Head of caudate nucleus (tissue), 42 donors: ENCODE results near the gene SYTL5.

Source experiments
- DNase-seq, 42 donors: peaks; one replicate each; pipeline versions ENCODE4 v3.0.0 to v3.0.0-alpha.2; 2020 to 2021; ENCODE audit warnings: mixed read lengths in 7 of 42
- intact Hi-C: fragments of 100-400 bp; cut with DNase I; formaldehyde crosslinking; loops from one replicate; pipeline ENCODE4 v1.15.0; 2022

The SYTL5 gene

GRCh38 chrX:38082309-38082708 is 76.0 kb downstream of the SYTL5 start:
- no peak for DNase-seq
- intact Hi-C loops = no loop called here

GRCh38 chrX:38085813-38086212 is 79.5 kb downstream of the SYTL5 start:
- no peak for DNase-seq
- intact Hi-C loops = no loop called here

GRCh38 chrX:38086451-38087215 is 80.3 kb downstream of the SYTL5 start:
- intact Hi-C loops = no loop called here
- DNase-seq = no peak

- intact Hi-C loops = no loop called here
- no peak for DNase-seq
Measured at GRCh38 chrX:38087594-38087993, 81.2 kb downstream of the SYTL5 start.

- intact Hi-C loops = no loop called here
- DNase-seq = no peak
Measured at GRCh38 chrX:38089173-38089982, 83.0 kb downstream of the SYTL5 start.

- no peak for DNase-seq
- intact Hi-C loops = no loop called here
Measured at GRCh38 chrX:38095971-38096529, 89.7 kb downstream of the SYTL5 start.

- intact Hi-C loops = no loop called here
- DNase-seq = no peak
Measured at GRCh38 chrX:38099688-38100087, 93.3 kb downstream of the SYTL5 start.

- intact Hi-C loops = no loop called here
- no peak for DNase-seq
Measured at GRCh38 chrX:38102240-38102639, 95.9 kb downstream of the SYTL5 start.

- intact Hi-C loops = no loop called here
- DNase-seq = no peak
Measured at GRCh38 chrX:38102875-38103274, 96.5 kb downstream of the SYTL5 start.

- DNase-seq = no peak
- intact Hi-C loops = no loop called here
Measured at GRCh38 chrX:38103857-38104812, 97.8 kb downstream of the SYTL5 start.

GRCh38 chrX:38105216-38105725 is 98.9 kb downstream of the SYTL5 start:
- intact Hi-C loops = no loop called here
- DNase-seq = no peak

- intact Hi-C loops = no loop called here
- no peak for DNase-seq
Measured at GRCh38 chrX:38106991-38107655, 100.8 kb downstream of the SYTL5 start.

- intact Hi-C loops = no loop called here
- no peak for DNase-seq
Measured at GRCh38 chrX:38108364-38108763, 102.0 kb downstream of the SYTL5 start.

- DNase-seq = no peak
- intact Hi-C loops = no loop called here
Measured at GRCh38 chrX:38109042-38109898, 102.9 kb downstream of the SYTL5 start.

GRCh38 chrX:38110231-38110630 is 103.9 kb downstream of the SYTL5 start:
- intact Hi-C loops = no loop called here
- DNase-seq = no peak

GRCh38 chrX:38111196-38111595 is 104.8 kb downstream of the SYTL5 start:
- intact Hi-C loops = no loop called here
- DNase-seq = no peak

GRCh38 chrX:38112566-38112965 is 106.2 kb downstream of the SYTL5 start:
- intact Hi-C loops = no loop called here
- no peak for DNase-seq

- intact Hi-C loops = no loop called here
- DNase-seq = no peak
Measured at GRCh38 chrX:38116706-38117105, 110.4 kb downstream of the SYTL5 start.
